Stimulated activated effector memory CD8-positive, alpha-beta T cell treated with anti-CD3 and anti-CD28 coated beads, Interleukin-12 subunit alpha, Interleukin-12 subunit beta, amount 100 ng/mL, for 72 hours (primary cell): Measurements from ENCODE around the gene MFN2.
A peak's percentile ranks its signal among the peaks of the same experiment; 100 is the strongest.
"Not testable (repeated sequence)": the region's sequence is repeated elsewhere in the genome, so short reads cannot be mapped to it uniquely, and the experiment has no call there.

Experiments used
- ATAC-seq: fragments of 150-1000 bp; cut with Tn5 transposase; 2 replicates; pipeline ENCODE4 v1.10.0; 2021
- DNase-seq, 2 donors: peaks; one replicate each; pipeline ENCODE4 v3.0.0; 2021 to 2022; ENCODE audit warnings: low spot score in 2 of 2
- H3K27ac Mint-ChIP-seq: one replicate; pipeline ENCODE4 v1.8.0; 2022; ENCODE audit warnings: mild to moderate bottlenecking, mixed read lengths
- H3K36me3 Mint-ChIP-seq: one replicate; pipeline ENCODE4 v1.8.0; 2022; ENCODE audit warnings: mild to moderate bottlenecking, mixed read lengths
- H3K4me1 Mint-ChIP-seq: one replicate; pipeline ENCODE4 v1.8.0; 2022; ENCODE audit warnings: mixed read lengths
- H3K4me3 Mint-ChIP-seq: one replicate; pipeline ENCODE4 v1.8.0; 2022; ENCODE audit warnings: mild to moderate bottlenecking, mixed read lengths
- H3K9me3 Mint-ChIP-seq: one replicate; pipeline ENCODE4 v1.8.0; 2022; ENCODE audit warnings: mixed read lengths

MFN2 gene

GRCh38 chr1:12001249-12001917 lies 21.1 kb downstream of the MFN2 start:
- DNase-seq (peak; percentile 35 to 79), ATAC-seq (no peak)
- Mint-ChIP-seq H3K4me1 (peaks cover 10% of the 10 kb centered on the region), H3K4me3 (no peak overlapping the region), H3K36me3 (peaks cover 98% of the 10 kb centered on the region), H3K27ac (peak overlapping the region; percentile 61), H3K9me3 (no peaks in the 10 kb centered on the region)

GRCh38 chr1:12001996-12002493 lies 21.8 kb downstream of the MFN2 start:
- Mint-ChIP-seq H3K4me3 (no peak overlapping the region), H3K4me1 (peaks cover 10% of the 10 kb centered on the region), H3K36me3 (peaks cover 98% of the 10 kb centered on the region), H3K9me3 (no peaks in the 10 kb centered on the region), H3K27ac (peak overlapping the region; percentile 61)
- ATAC-seq (no peak), DNase-seq (no peak)

GRCh38 chr1:12003762-12004161 lies 23.5 kb downstream of the MFN2 start:
- H3K9me3 Mint-ChIP-seq: no peaks in the 10 kb centered on the region
- H3K4me3 Mint-ChIP-seq: no peak overlapping the region
- DNase-seq (no peak), ATAC-seq (no peak)
- peaks cover 10% of the 10 kb centered on the region for H3K4me1 Mint-ChIP-seq
- H3K36me3 Mint-ChIP-seq: peaks cover 90% of the 10 kb centered on the region
- H3K27ac Mint-ChIP-seq: peak overlapping the region; percentile 29

- Mint-ChIP-seq H3K4me3 (no peak overlapping the region), H3K36me3 (peaks cover 85% of the 10 kb centered on the region), H3K4me1 (peaks cover 10% of the 10 kb centered on the region), H3K27ac (peak overlapping the region; percentile 17), H3K9me3 (no peaks in the 10 kb centered on the region)
- no peak for ATAC-seq
- no peak for DNase-seq
These were observed 25.4 kb downstream of the MFN2 start for GRCh38 chr1:12005488-12006166.

- Mint-ChIP-seq H3K4me3 (no peak overlapping the region), H3K4me1 (peaks cover 10% of the 10 kb centered on the region), H3K36me3 (peaks cover 87% of the 10 kb centered on the region), H3K27ac (peak overlapping the region; percentile 17), H3K9me3 (no peaks in the 10 kb centered on the region)
- DNase-seq: no peak
- ATAC-seq: no peak
These were observed 26.1 kb downstream of the MFN2 start for GRCh38 chr1:12006167-12006921.

- DNase-seq: no peak
- Mint-ChIP-seq H3K9me3 (no peaks in the 10 kb centered on the region), H3K36me3 (peaks cover 79% of the 10 kb centered on the region), H3K27ac (peak overlapping the region; percentile 52), H3K4me1 (peaks cover 16% of the 10 kb centered on the region), H3K4me3 (no peak overlapping the region)
- no peak for ATAC-seq
These were observed 27.0 kb downstream of the MFN2 start for GRCh38 chr1:12007204-12007603.

- not testable (repeated sequence) for H3K4me3 Mint-ChIP-seq, H3K9me3 Mint-ChIP-seq, H3K27ac Mint-ChIP-seq, DNase-seq, ATAC-seq
- peaks cover 77% of the 10 kb centered on the region for H3K36me3 Mint-ChIP-seq
- H3K4me1 Mint-ChIP-seq: peaks cover 28% of the 10 kb centered on the region
These were observed 28.1 kb downstream of the MFN2 start for GRCh38 chr1:12008355-12008754.

GRCh38 chr1:12009318-12009947 lies 29.2 kb downstream of the MFN2 start:
- Mint-ChIP-seq H3K36me3 (peaks cover 77% of the 10 kb centered on the region), H3K4me1 (peaks cover 30% of the 10 kb centered on the region), H3K27ac (no peak overlapping the region), H3K9me3 (no peaks in the 10 kb centered on the region), H3K4me3 (no peak overlapping the region)
- DNase-seq: no peak
- ATAC-seq: no peak

GRCh38 chr1:12010746-12011570 lies 30.7 kb downstream of the MFN2 start:
- peaks cover 61% of the 10 kb centered on the region for H3K36me3 Mint-ChIP-seq
- no peak for ATAC-seq
- H3K4me3 Mint-ChIP-seq: no peak overlapping the region
- peak overlapping the region; percentile 93 for H3K27ac Mint-ChIP-seq
- no peaks in the 10 kb centered on the region for H3K9me3 Mint-ChIP-seq
- H3K4me1 Mint-ChIP-seq: peaks cover 29% of the 10 kb centered on the region
- no peak for DNase-seq

GRCh38 chr1:12011998-12012397 lies 31.8 kb downstream of the MFN2 start:
- Mint-ChIP-seq H3K4me3 (no peak overlapping the region), H3K9me3 (no peaks in the 10 kb centered on the region), H3K4me1 (peaks cover 29% of the 10 kb centered on the region), H3K27ac (peak overlapping the region; percentile 93), H3K36me3 (peaks cover 51% of the 10 kb centered on the region)
- ATAC-seq (no peak), DNase-seq (no peak)

GRCh38 chr1:12012560-12013316 lies 32.5 kb downstream of the MFN2 start:
- peak overlapping the region; percentile 51 for H3K4me3 Mint-ChIP-seq
- no peaks in the 10 kb centered on the region for H3K9me3 Mint-ChIP-seq
- ATAC-seq (peak; percentile 61), DNase-seq (no peak)
- H3K36me3 Mint-ChIP-seq: peaks cover 43% of the 10 kb centered on the region
- peaks cover 29% of the 10 kb centered on the region for H3K4me1 Mint-ChIP-seq
- H3K27ac Mint-ChIP-seq: peak overlapping the region; percentile 93

GRCh38 chr1:12014141-12014991 lies 34.1 kb downstream of the MFN2 start:
- H3K36me3 Mint-ChIP-seq: peaks cover 46% of the 10 kb centered on the region
- no peaks in the 10 kb centered on the region for H3K9me3 Mint-ChIP-seq
- H3K27ac Mint-ChIP-seq: peak overlapping the region; percentile 93
- peak overlapping the region; percentile 51 for H3K4me3 Mint-ChIP-seq
- ATAC-seq: no peak
- H3K4me1 Mint-ChIP-seq: peaks cover 29% of the 10 kb centered on the region
- DNase-seq: no peak

- Mint-ChIP-seq H3K4me3 (no peak overlapping the region), H3K4me1 (peaks cover 34% of the 10 kb centered on the region), H3K27ac (peak overlapping the region; percentile 93), H3K9me3 (no peaks in the 10 kb centered on the region), H3K36me3 (peaks cover 41% of the 10 kb centered on the region)
- ATAC-seq (no peak), DNase-seq (no peak)
These were observed 34.8 kb downstream of the MFN2 start for GRCh38 chr1:12015001-12015491.
